HepG2 (cell line): ENCODE results near the gene RPS6KB1. TPM values are rescaled to one million over a fixed set of nuclear protein-coding genes. Genes with fewer than 3 reads are reported as not detected.

Experiments used
- ATAC-seq: fragments of 200-7000 bp; cut with Tn5 transposase; 3 replicates; pipeline ENCODE4 v1.9.1; 2020; ENCODE audit warnings: mild to moderate bottlenecking, moderate library complexity
- BruUV-seq: library from RNA; stranded (reverse); fragments of 400-500 nt; replicated peaks from 2 replicates; lab custom pipeline; 2021; lab: Mats Ljungman, UMichigan
- CTCF ChIA-PET: fragments of 300-600 bp; formaldehyde crosslinking; extraction: SDS; loops from one replicate; lab custom pipeline; 2021; ENCODE audit warnings: low total read pairs, inconsistent platforms, low intra/inter-chr PET ratio; lab: Yijun Ruan, JAX
- POLR2A ChIA-PET: fragments of 350-600 bp; sonication (Branson Sonifier 250); formaldehyde crosslinking; loops from one replicate; lab custom pipeline; 2020; ENCODE audit warnings: antibody characterized with exemption, inconsistent platforms; lab: Yijun Ruan, JAX
- DNase-seq: peaks from one replicate; pipeline ENCODE4 v3.0.0-alpha.2; 2015; ENCODE audit warnings: low spot score
- FAIRE-seq: peaks from 3 replicates; lab custom pipeline; 2011; peaks lifted over from hg19 to GRCh38; lab: Jason Lieb, UNC
- H2AFZ ChIP-seq: one replicate; pipeline ENCODE4 v1.6.1; 2011; ENCODE audit warnings: low read length, inconsistent platforms
- H3K27ac ChIP-seq: fragments of 300-600 bp; 3 replicates; pipeline ENCODE4 v1.8.0; 2011; ENCODE audit warnings: mixed run types, mild to moderate bottlenecking, mixed read lengths, low read length, inconsistent platforms; ENCODE audit not compliant: insufficient read depth; ENCODE audit errors: extremely low read length
- H3K27me3 ChIP-seq, 2 experiments: fragments of 200-600 bp in 1 of 2; 2 replicates in 1 of 2; 3 replicates in 1 of 2; pipeline versions ENCODE4 v1.6.0 to v1.8.0; 2011; ENCODE audit warnings: low read length in 2 of 2, mild to moderate bottlenecking in 2 of 2, moderate library complexity in 2 of 2, inconsistent platforms in 1 of 2; ENCODE audit not compliant: insufficient read depth in 2 of 2, control insufficient read depth in 1 of 2
- H3K36me3 ChIP-seq, 2 experiments: fragments of 200-600 bp in 1 of 2; replicated peaks in 1 of 2; 2 replicates in 1 of 2; 3 replicates in 1 of 2; pipeline versions ENCODE4 v1.5.1 to v1.8.0; 2011; ENCODE audit warnings: low read length in 2 of 2, inconsistent platforms in 1 of 2; ENCODE audit not compliant: insufficient read depth in 2 of 2, control insufficient read depth in 1 of 2
- H3K4me1 ChIP-seq: 2 replicates; pipeline ENCODE4 v1.5.1; 2012; ENCODE audit warnings: low read length, inconsistent platforms; ENCODE audit not compliant: insufficient read depth
- H3K4me2 ChIP-seq: 2 replicates; pipeline ENCODE4 v1.6.0; 2011; ENCODE audit warnings: low read depth, low read length, inconsistent platforms
- H3K4me3 ChIP-seq, 3 experiments: fragments of 200-600 bp in 1 of 3; sonication (generic), shearing (Covaris generic) in 1 of 3; replicated peaks in 1 of 3; 2 replicates each; pipeline ENCODE4 v1.5.1; 2011 to 2016; ENCODE audit warnings: low read length in 3 of 3, inconsistent platforms in 2 of 3, low read depth in 2 of 3, mild to moderate bottlenecking in 2 of 3, control low read depth in 1 of 3, mixed read lengths in 1 of 3; ENCODE audit not compliant: insufficient read depth in 1 of 3
- H3K79me2 ChIP-seq: one replicate; pipeline ENCODE4 v1.6.1; 2011; ENCODE audit warnings: low read length, inconsistent platforms; ENCODE audit not compliant: insufficient read depth
- H3K9ac ChIP-seq: 2 replicates; pipeline ENCODE4 v1.6.0; 2011; ENCODE audit warnings: mild to moderate bottlenecking, low read depth, low read length, inconsistent platforms; ENCODE audit not compliant: insufficient read depth
- H3K9me3 ChIP-seq: 2 replicates; pipeline ENCODE4 v1.5.1; 2012; ENCODE audit warnings: mild to moderate bottlenecking, low read length
- H4K20me1 ChIP-seq: 2 replicates; pipeline ENCODE4 v1.6.0; 2011; ENCODE audit warnings: inconsistent platforms, mild to moderate bottlenecking, low read length, moderate library complexity; ENCODE audit not compliant: insufficient read depth
- CEBPB ChIP-seq: IDR thresholded peaks from 2 replicates; pipeline ENCODE4 v1.6.1; 2011; ENCODE audit warnings: low read depth, low read length, improper control_type of control experiment, borderline replicate concordance
- CEBPG ChIP-seq: IDR thresholded peaks from 2 replicates; pipeline ENCODE4 v1.6.1; 2016
- GFI1 ChIP-seq: sonication (generic); formaldehyde crosslinking; IDR thresholded peaks from 2 replicates; pipeline ENCODE4 v1.5.0; 2020; ENCODE audit warnings: missing genetic modification reagents, mild to moderate bottlenecking, borderline replicate concordance
- HMG20A ChIP-seq: IDR thresholded peaks from 2 replicates; pipeline ENCODE4 v1.6.1; 2016; ENCODE audit warnings: borderline replicate concordance
- KDM5B ChIP-seq: sonication (generic); formaldehyde crosslinking; IDR thresholded peaks from 2 replicates; pipeline ENCODE4 v1.4.0; 2020; ENCODE audit warnings: missing genetic modification reagents, mild to moderate bottlenecking, borderline replicate concordance
- REPIN1 ChIP-seq: sonication (generic); formaldehyde crosslinking; IDR thresholded peaks from 2 replicates; pipeline ENCODE4 v1.8.0; 2022; ENCODE audit warnings: missing genetic modification reagents, low read depth, mild to moderate bottlenecking, borderline replicate concordance
- ZNF136 ChIP-seq: sonication (generic); formaldehyde crosslinking; IDR thresholded peaks from 2 replicates; pipeline ENCODE4 v1.8.1; 2022; ENCODE audit warnings: low read depth, mild to moderate bottlenecking, moderate library complexity, missing genetic modification reagents
- ZNF18 ChIP-seq: sonication (generic); formaldehyde crosslinking; IDR thresholded peaks from 2 replicates; pipeline ENCODE4 v1.8.0; 2022; ENCODE audit warnings: mild to moderate bottlenecking, missing genetic modification reagents; ENCODE audit not compliant: insufficient replicate concordance
- ZNF460 ChIP-seq: sonication (generic); formaldehyde crosslinking; IDR thresholded peaks from 2 replicates; pipeline ENCODE4 v1.5.1; 2020; ENCODE audit warnings: missing genetic modification reagents, mild to moderate bottlenecking, borderline replicate concordance
- ZNF639 ChIP-seq: conservative IDR thresholded peaks from 2 replicates; pipeline ENCODE4 v1.6.1; 2018; ENCODE audit warnings: missing genetic modification reagents
- WGBS: methylation state at CpG from one replicate; pipeline ENCODE4 v1.1.6; 2017; ENCODE audit warnings: low lambda C conversion rate; 5-methylcytosine and 5-hydroxymethylcytosine counted together
- in situ Hi-C: cut with HindIII; loops from 2 replicates; pipeline ENCODE4 v1.10.0; 2017; ENCODE audit warnings: low pct_unique_long_range_greater_than_20kb; ENCODE audit not compliant: extremely low pct_ligation_motif_present
- intact Hi-C: fragments of 100-400 bp; cut with micrococcal nuclease; formaldehyde crosslinking; loops from one replicate; pipeline ENCODE4 v1.10.0; 2022; ENCODE audit not compliant: unreplicated experiment
- polyA plus RNA-seq, 8 experiments: library from polyadenylated mRNA; depleted of rRNA in 3 of 8; stranded (reverse) in 7 of 8; unstranded in 1 of 8; fragments of >200 nt; fragmentation: Illumina TruSeq in 4 of 8; extraction: Trizol in 4 of 8; gene quantifications; 2 replicates each; pipeline versions ENCODE4 v1.2.1 to v1.2.3, GENCODE V29; 2011 to 2016; ENCODE audit warnings: low read depth in 4 of 8, missing spikeins in 1 of 8, mixed read lengths in 1 of 8; ENCODE audit not compliant: insufficient read depth in 1 of 8
- total RNA-seq, 5 experiments: library from RNA; depleted of rRNA; stranded (reverse); fragments of >200 nt; fragmentation: Illumina TruSeq; extraction: Trizol; gene quantifications; 2 replicates each; pipeline ENCODE4 v1.2.3, GENCODE V29; 2016; ENCODE audit warnings: low read depth in 1 of 5

The RPS6KB1 gene
- total and polyA plus RNA-seq, 2 of the 13 experiments (the other 11 are each of a cell fraction or from before 2014, with no cell fraction given) = 16.5 to 42.2 TPM

GRCh38 chr17:59876107-59876506 lies 16.8 kb upstream of the RPS6KB1 start:
- H4K20me1 ChIP-seq = no peaks in the 10 kb centered on the region
- no peak overlapping the region for H3K4me3 ChIP-seq
- intact Hi-C loops (no loop called here), in situ Hi-C loops (no loop called here)
- no peak overlapping the region for H3K9ac ChIP-seq
- ChIA-PET POLR2A (interaction anchor here (1.1 kb wide), 1 partner anchor 257 kb away, joined by 5 read pairs; no protein-coding TSS in a partner anchor), CTCF (no interaction called here)
- 78% methylated on average over 3 of the region's 3 CpGs for WGBS
- H3K27ac ChIP-seq = no peak overlapping the region
- BruUV-seq = no TSS peak
- DNase-seq (no peak), FAIRE-seq (no peak), ATAC-seq (peak; percentile 44; the same call in 2 of the 3 replicates)
- no peak overlapping the region for H2AFZ ChIP-seq
- H3K4me1 ChIP-seq = 0 out of 2 replicates have a peak, but pooled peaks cover 10% of the 10 kb centered on the region
- no peaks in the 10 kb centered on the region for H3K79me2 ChIP-seq
- H3K4me2 ChIP-seq = no peak overlapping the region
- TF ChIP-seq KDM5B (CRISPR knock-in tag) (no peak), REPIN1 (no peak), CEBPG (CRISPR knock-in tag) (peak; percentile 77), ZNF18 (no peak), ZNF136 (no peak), HMG20A (CRISPR knock-in tag) (no peak), GFI1 (CRISPR knock-in tag) (no peak), CEBPB (peak; percentile 90), ZNF639 (no peak), ZNF460 (CRISPR knock-in tag) (peak; percentile 69; the same call in 1 of the 2 replicates)
- no peaks in the 10 kb centered on the region for H3K27me3 ChIP-seq
- peaks cover 8 to 40% of the 10 kb centered on the region in 2 experiments for H3K36me3 ChIP-seq
- no peaks in the 10 kb centered on the region for H3K9me3 ChIP-seq
